Body of pancreas (tissue), 4 donors: ENCODE measurements around the gene ING2.

Experiments
- POLR2A ChIP-seq, 3 donors: fragments of 450-650 bp; IDR thresholded peaks; one replicate each; pipeline ENCODE4 v1.6.1; 2016; ENCODE audit warnings: antibody characterized with exemption in 3 of 3, mild to moderate bottlenecking in 2 of 3
- TF ChIP-seq, protein P1 (sequence below), 7 experiments: fragments of 450-650 bp in 4 of 7; fragments of 200-600 bp in 3 of 7; sonication (generic) in 3 of 7; IDR thresholded peaks; one replicate each; pipeline ENCODE4 v1.5.1; 2016 to 2019; ENCODE audit warnings: antibody characterized with exemption in 7 of 7

- TF ChIP-seq, protein P1, sequence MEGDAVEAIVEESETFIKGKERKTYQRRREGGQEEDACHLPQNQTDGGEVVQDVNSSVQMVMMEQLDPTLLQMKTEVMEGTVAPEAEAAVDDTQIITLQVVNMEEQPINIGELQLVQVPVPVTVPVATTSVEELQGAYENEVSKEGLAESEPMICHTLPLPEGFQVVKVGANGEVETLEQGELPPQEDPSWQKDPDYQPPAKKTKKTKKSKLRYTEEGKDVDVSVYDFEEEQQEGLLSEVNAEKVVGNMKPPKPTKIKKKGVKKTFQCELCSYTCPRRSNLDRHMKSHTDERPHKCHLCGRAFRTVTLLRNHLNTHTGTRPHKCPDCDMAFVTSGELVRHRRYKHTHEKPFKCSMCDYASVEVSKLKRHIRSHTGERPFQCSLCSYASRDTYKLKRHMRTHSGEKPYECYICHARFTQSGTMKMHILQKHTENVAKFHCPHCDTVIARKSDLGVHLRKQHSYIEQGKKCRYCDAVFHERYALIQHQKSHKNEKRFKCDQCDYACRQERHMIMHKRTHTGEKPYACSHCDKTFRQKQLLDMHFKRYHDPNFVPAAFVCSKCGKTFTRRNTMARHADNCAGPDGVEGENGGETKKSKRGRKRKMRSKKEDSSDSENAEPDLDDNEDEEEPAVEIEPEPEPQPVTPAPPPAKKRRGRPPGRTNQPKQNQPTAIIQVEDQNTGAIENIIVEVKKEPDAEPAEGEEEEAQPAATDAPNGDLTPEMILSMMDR (IDR thresholded peaks at IDR 0.05): no peak
- no peak for TF ChIP-seq POLR2A (IDR thresholded peaks at IDR 0.05)
Observed at GRCh38 chr4:183499801-183500200, 5.1 kb upstream of the ING2 start.
